ENCODE results near the gene WDR36. TPM values are rescaled to one million over a fixed set of nuclear protein-coding genes. Genes with fewer than 3 reads are reported as not detected.

WDR36 gene
- total and polyA plus RNA-seq, 10 of the 15 experiments (the other 5 are each of a cell fraction or from before 2014, with no cell fraction given): 13.3 to 61.8 (median 47.0) TPM

- TF ChIP-seq BCLAF1 (IDR thresholded peaks at IDR 0.05) (no peak), SMAD5 (IDR thresholded peaks at IDR 0.05; ENCODE audit: low read depth) (peak; percentile 83), PRDM15 (CRISPR knock-in tag; IDR thresholded peaks at IDR 0.05) (no peak), RUNX3 (IDR thresholded peaks at IDR 0.05; ENCODE audit: low read length) (peak; percentile 80), CEBPB (IDR thresholded peaks at IDR 0.05; ENCODE audit: borderline replicate concordance in 1 of 2, low read depth in 2 of 2, low read length in 2 of 2) (no peak), CUX1 (IDR thresholded peaks at IDR 0.05; ENCODE audit: insufficient replicate concordance, low read depth, low read length) (no peak), RCOR1 (conservative IDR thresholded peaks at IDR 0.05; ENCODE audit: low read depth, low read length) (no peak), TCF7 (IDR thresholded peaks at IDR 0.05; ENCODE audit: borderline replicate concordance) (peak; percentile 61; the same call in 1 of the 2 replicates), PAX5 (IDR thresholded peaks at IDR 0.05; ENCODE audit: borderline replicate concordance, low read depth, low read length) (0 out of 2 replicates have a peak, but pooled peaks have one; percentile 52), KDM1A (IDR thresholded peaks at IDR 0.05; ENCODE audit: borderline replicate concordance) (no peak), CBX5 (IDR thresholded peaks at IDR 0.05; ENCODE audit: low read depth) (peak; percentile 100), SPI1 (IDR thresholded peaks at IDR 0.05; ENCODE audit: borderline replicate concordance, insufficient read depth, low read depth, low read length) (no peak), CTCF (IDR thresholded peaks at IDR 0.05 in 2 of 3, conservative IDR thresholded peaks at IDR 0.05 in 1 of 3; ENCODE audit: control insufficient read depth in 2 of 3, extremely low read depth in 1 of 3, insufficient read depth in 1 of 3, low read depth in 3 of 3, low read length in 3 of 3) (no peak), NBN (IDR thresholded peaks at IDR 0.05) (peak; percentile 92; the same call in 1 of the 2 replicates), JUND (IDR thresholded peaks at IDR 0.05; ENCODE audit: low read depth, low read length) (no peak)
Measured at GRCh38 chr5:111092062-111092853, at the start of gene WDR36 (continued).

Measured in GM12878 (cell line).